Measurements from ENCODE around the gene ACTL10. TPM values are rescaled to one million over a fixed set of nuclear protein-coding genes. Genes with fewer than 3 reads are reported as not detected.

Gene ACTL10
- total and polyA plus RNA-seq, 7 donors, result 0.54 to 4.5 (median 0.66) TPM

GRCh38 chr20:33667676-33668465 is 1.1 kb downstream of the ACTL10 start:
- Histone ChIP-seq H3K27ac (peak overlapping the region; percentile 86 to 98 (median 92)), H3K27me3 (no peaks in the 10 kb centered on the region), H3K4me1 (peaks cover 0 to 52% (median 42%) of the 10 kb centered on the region in 4 donors), H3K9me3 (no peaks in the 10 kb centered on the region), H3K36me3 (peaks cover 0 to 30% (median 6%) of the 10 kb centered on the region in 4 donors), H3K4me3 (peak overlapping the region; percentile 47 to 66 (median 52))
- intact Hi-C loops (cut with DNase I), result loop anchor here (1.0 to 5.0 kb wide), 4 partner anchors 106 to 444 kb away; partner anchors contain the start of genes CDK5RAP1 and EIF2S2
- 3 to 8% methylated on average over 47 of the region's 47 CpGs for WGBS, 2 donors
- TF ChIP-seq POLR2AphosphoS5 (IDR thresholded peaks at IDR 0.05) (peak in 2 of 4 donors; percentile 10 to 21), CTCF (IDR thresholded peaks at IDR 0.05) (peak; percentile 88 to 95 (median 93)), POLR2A (IDR thresholded peaks at IDR 0.05) (no peak)
- peak; percentile 93 for DNase-seq

GRCh38 chr20:33668466-33669155 is 1.9 kb downstream of the ACTL10 start:
- TF ChIP-seq EP300 (IDR thresholded peaks at IDR 0.05) (no peak), POLR2A (IDR thresholded peaks at IDR 0.05) (no peak), CTCF (IDR thresholded peaks at IDR 0.05) (no peak), POLR2AphosphoS5 (IDR thresholded peaks at IDR 0.05) (no peak)
- Histone ChIP-seq H3K4me1 (peaks cover 0 to 56% (median 46%) of the 10 kb centered on the region in 4 donors), H3K36me3 (peaks cover 0 to 30% (median 6%) of the 10 kb centered on the region in 4 donors), H3K27ac (peak overlapping the region; percentile 86 to 98 (median 92)), H3K27me3 (no peaks in the 10 kb centered on the region), H3K9me3 (no peaks in the 10 kb centered on the region), H3K4me3 (no peak overlapping the region)
- intact Hi-C loops (cut with DNase I), result loop anchor here (1.0 to 5.0 kb wide), 4 partner anchors 106 to 444 kb away; partner anchors contain the start of genes CDK5RAP1 and EIF2S2
- WGBS, 2 donors, result 72 to 89% methylated on average over 13 of the region's 13 CpGs
- peak; percentile 66 for DNase-seq

GRCh38 chr20:33669224-33669623 is 2.5 kb downstream of the ACTL10 start:
- intact Hi-C loops (cut with DNase I), result loop anchor here (5.0 kb wide), 3 partner anchors 107 to 443 kb away; partner anchors contain the start of genes CDK5RAP1 and EIF2S2
- WGBS, 2 donors, result 87 to 93% methylated on average over 5 of the region's 5 CpGs

More at GRCh38 chr20:33669224-33669623, 2.5 kb downstream of the ACTL10 start:
- Histone ChIP-seq H3K27me3 (no peaks in the 10 kb centered on the region), H3K9me3 (no peaks in the 10 kb centered on the region), H3K4me3 (no peak overlapping the region), H3K36me3 (peaks cover 0 to 30% (median 6%) of the 10 kb centered on the region in 4 donors), H3K27ac (no peak overlapping the region), H3K4me1 (peaks cover 0 to 54% (median 43%) of the 10 kb centered on the region in 4 donors)
- DNase-seq, result no peak
- TF ChIP-seq EP300 (IDR thresholded peaks at IDR 0.05) (no peak), POLR2A (IDR thresholded peaks at IDR 0.05) (no peak), CTCF (IDR thresholded peaks at IDR 0.05) (no peak), POLR2AphosphoS5 (IDR thresholded peaks at IDR 0.05) (no peak)

Data from sigmoid colon (tissue), 7 donors.